Measurements from ENCODE around the gene ZNF14. TPM values are rescaled to one million over a fixed set of nuclear protein-coding genes. Genes with fewer than 3 reads are reported as not detected.

ZNF14 gene
- total RNA-seq, 1 donor from 2014 or later = 10.9 TPM

DNA sequence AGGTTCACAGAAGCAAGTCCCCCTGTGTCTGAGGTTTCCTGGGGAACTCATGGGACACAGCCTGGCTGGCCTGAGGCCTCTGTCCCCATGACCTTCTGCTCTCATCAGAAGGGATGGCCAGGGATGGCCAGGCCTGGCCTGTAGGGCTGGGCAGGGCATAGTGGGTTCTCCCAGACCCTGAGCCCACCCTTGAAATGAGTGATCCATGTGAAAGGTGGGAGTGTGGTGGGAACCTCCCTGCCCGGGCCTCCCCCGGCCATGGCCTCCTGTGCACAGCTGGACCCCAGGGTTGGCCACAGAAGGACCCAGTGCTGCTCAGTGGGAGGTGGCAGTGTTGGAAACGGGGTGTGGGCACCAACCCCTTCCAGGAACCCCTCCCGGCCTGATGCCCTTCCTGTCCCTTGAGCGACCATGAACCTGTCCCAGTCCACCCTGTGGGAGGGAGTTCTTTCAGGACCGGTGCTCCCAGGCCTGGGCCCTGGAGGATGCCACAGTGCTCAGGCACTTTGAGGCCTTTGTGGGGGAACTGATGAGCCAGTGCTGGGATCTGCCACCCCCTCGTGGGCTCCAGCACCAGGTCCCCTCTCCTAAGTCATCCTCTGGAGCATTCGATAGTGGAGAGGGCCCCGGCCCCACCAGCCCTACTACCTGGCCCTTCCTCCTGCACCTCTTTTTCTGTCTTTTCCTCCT lies 15.5 kb upstream of the ZNF14 start:
- H3K27me3 Mint-ChIP-seq (ENCODE audit: unreplicated experiment) = peaks cover 7% of the 10 kb centered on the region
- TF ChIP-seq, protein P1, sequence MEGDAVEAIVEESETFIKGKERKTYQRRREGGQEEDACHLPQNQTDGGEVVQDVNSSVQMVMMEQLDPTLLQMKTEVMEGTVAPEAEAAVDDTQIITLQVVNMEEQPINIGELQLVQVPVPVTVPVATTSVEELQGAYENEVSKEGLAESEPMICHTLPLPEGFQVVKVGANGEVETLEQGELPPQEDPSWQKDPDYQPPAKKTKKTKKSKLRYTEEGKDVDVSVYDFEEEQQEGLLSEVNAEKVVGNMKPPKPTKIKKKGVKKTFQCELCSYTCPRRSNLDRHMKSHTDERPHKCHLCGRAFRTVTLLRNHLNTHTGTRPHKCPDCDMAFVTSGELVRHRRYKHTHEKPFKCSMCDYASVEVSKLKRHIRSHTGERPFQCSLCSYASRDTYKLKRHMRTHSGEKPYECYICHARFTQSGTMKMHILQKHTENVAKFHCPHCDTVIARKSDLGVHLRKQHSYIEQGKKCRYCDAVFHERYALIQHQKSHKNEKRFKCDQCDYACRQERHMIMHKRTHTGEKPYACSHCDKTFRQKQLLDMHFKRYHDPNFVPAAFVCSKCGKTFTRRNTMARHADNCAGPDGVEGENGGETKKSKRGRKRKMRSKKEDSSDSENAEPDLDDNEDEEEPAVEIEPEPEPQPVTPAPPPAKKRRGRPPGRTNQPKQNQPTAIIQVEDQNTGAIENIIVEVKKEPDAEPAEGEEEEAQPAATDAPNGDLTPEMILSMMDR (IDR thresholded peaks at IDR 0.05; ENCODE audit: partially characterized antibody, unreplicated experiment) = no peak
- H3K4me1 Mint-ChIP-seq (ENCODE audit: low read depth, unreplicated experiment) = no peaks in the 10 kb centered on the region
- no peak overlapping the region for H3K4me3 Mint-ChIP-seq (ENCODE audit: unreplicated experiment)
- no peak for DNase-seq
- H3K27ac Mint-ChIP-seq (ENCODE audit: unreplicated experiment) = no peak overlapping the region
- peaks cover 11% of the 10 kb centered on the region for H3K9me3 Mint-ChIP-seq (ENCODE audit: unreplicated experiment)
- peaks cover 5% of the 10 kb centered on the region for H3K36me3 Mint-ChIP-seq (ENCODE audit: unreplicated experiment)

DNA sequence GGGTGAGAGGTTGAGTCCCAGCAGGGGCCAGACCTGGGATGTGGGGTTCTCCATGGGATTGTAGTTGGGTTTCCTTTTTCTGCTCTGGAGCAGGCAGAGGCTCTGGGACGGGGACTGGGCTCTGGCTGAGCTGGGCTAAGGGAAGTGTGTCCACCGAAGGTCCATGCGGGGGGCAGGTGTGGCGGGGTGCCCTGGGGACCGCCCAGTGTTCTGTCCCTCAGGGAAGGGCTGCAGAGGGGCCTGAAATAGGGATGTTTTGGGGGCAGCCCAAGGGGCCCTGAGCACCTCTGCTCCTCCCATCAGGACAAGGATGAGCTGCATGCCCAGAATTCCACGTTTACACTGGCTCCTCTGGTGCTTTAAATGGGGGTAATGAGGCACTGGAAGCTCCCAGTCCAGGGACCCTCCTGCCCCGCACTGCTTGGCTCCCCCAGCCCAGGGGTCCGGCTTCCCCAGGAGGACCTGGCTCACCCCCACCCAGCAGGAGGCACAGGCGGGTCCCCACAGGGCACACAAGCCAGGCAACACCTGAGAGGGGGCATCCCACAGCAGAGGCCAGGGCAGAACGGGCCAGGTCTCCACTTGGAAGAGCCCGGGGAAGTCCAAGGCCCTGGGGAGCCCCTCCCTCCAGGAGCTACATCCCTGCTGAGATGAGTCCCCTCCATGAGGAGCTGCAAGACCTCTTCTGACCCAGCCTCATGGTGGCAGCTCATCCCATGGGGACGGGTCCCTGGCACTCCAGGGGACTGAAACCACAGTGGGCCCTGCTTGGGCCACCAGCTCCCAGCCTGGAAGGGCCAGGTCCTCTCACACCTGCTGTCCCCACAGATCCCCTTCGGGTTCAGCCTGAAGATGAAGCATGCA lies 14.7 kb upstream of the ZNF14 start:
- H3K9me3 Mint-ChIP-seq (ENCODE audit: unreplicated experiment) = peaks cover 11% of the 10 kb centered on the region
- peaks cover 5% of the 10 kb centered on the region for H3K36me3 Mint-ChIP-seq (ENCODE audit: unreplicated experiment)
- no peaks in the 10 kb centered on the region for H3K4me1 Mint-ChIP-seq (ENCODE audit: low read depth, unreplicated experiment)
- TF ChIP-seq, protein P1 (IDR thresholded peaks at IDR 0.05; ENCODE audit: partially characterized antibody, unreplicated experiment) = no peak
- no peak overlapping the region for H3K4me3 Mint-ChIP-seq (ENCODE audit: unreplicated experiment)
- DNase-seq = no peak
- H3K27ac Mint-ChIP-seq (ENCODE audit: unreplicated experiment) = no peak overlapping the region
- H3K27me3 Mint-ChIP-seq (ENCODE audit: unreplicated experiment) = peaks cover 4% of the 10 kb centered on the region

DNA sequence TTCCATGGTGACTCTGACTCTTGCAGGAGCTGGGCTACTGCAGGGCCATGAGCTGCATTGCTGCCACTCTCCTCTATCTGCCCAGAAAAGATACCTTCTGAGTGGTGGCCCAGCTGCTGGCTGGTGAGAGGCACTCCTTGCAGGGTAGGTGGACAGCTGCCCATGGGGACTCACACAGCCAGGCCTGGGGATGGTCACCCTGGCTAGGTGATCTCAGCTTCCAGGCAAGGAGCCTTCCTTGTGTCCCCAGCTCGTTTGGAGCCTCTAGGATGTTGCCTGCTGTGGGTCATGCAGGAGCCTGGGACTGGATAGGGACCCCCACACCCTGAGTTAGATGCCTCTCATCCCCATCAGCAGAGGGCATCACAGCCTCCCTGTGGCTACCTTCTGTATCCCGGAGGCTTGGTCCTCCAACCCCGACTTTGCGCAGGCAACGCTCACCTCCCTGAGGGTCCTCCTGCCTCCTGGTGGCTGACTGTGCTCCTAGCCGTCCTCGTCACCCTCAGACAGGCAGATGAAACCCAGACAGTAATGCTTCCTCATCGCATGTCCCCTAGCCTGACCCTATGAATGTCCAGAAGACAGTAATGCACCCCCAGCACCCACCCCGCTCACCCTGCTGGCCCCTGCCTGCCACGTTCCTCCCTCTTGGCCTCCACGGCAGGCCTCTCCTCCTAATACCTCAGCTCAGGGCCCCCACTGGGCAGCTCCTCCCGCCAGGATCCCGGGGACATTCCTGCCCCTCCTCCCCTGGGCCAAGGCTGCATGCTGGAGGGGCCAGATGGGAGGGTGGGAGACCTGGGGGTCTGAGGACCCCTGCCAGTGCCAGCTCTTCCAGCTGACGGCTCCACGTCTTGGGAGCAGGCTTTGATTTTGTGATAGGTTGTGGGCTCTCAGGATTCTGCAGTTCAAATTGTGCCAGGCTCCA lies 13.6 kb upstream of the ZNF14 start:
- H3K27me3 Mint-ChIP-seq (ENCODE audit: unreplicated experiment) = no peaks in the 10 kb centered on the region
- H3K36me3 Mint-ChIP-seq (ENCODE audit: unreplicated experiment) = peaks cover 5% of the 10 kb centered on the region
- H3K4me1 Mint-ChIP-seq (ENCODE audit: low read depth, unreplicated experiment) = no peaks in the 10 kb centered on the region
- H3K4me3 Mint-ChIP-seq (ENCODE audit: unreplicated experiment) = no peak overlapping the region
- DNase-seq = no peak
- H3K9me3 Mint-ChIP-seq (ENCODE audit: unreplicated experiment) = peaks cover 13% of the 10 kb centered on the region
- TF ChIP-seq, protein P1 (IDR thresholded peaks at IDR 0.05; ENCODE audit: partially characterized antibody, unreplicated experiment) = no peak
- H3K27ac Mint-ChIP-seq (ENCODE audit: unreplicated experiment) = no peak overlapping the region

DNA sequence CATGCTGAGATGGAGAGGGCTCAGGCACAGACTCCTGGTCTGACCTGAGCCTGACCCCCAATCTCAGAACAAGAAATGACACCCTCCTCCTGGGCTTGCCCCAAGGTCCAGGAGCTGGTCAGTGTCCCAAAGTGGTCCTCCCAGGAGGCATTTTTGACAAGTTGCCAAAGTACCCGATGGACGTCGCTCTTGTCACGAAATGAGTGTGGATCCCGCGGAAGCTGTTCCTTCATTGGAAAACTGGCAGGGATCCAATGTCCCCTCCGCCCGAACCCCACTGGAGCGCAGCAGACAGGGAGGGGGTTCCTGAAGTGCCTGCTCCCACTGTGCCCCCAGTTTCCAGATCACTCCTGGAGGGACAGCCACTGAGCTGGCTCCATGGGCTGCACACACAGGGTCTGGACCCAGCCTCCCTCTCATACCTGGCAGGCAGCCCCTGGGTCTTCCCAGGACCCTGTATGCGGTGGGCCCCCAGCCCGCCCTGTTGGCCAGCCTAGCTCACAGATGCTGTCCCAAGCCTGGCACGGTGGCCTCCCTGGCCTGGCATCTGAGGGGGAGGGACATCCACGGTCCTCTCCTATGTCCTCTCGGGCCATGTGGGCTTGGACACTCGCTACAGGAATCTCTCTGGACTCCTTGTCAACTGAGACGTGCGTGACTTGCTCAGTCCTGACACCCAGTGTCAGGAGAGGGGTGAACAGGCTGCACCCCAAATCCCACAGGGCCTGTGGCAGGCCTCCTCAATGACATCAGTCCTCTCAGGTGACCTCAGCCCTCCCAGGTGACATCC lies 12.8 kb upstream of the ZNF14 start:
- Mint-ChIP-seq H3K27ac (ENCODE audit: unreplicated experiment) (no peak overlapping the region), H3K9me3 (ENCODE audit: unreplicated experiment) (peaks cover 13% of the 10 kb centered on the region), H3K36me3 (ENCODE audit: unreplicated experiment) (peaks cover 9% of the 10 kb centered on the region), H3K4me3 (ENCODE audit: unreplicated experiment) (no peak overlapping the region), H3K27me3 (ENCODE audit: unreplicated experiment) (no peaks in the 10 kb centered on the region), H3K4me1 (ENCODE audit: low read depth, unreplicated experiment) (no peaks in the 10 kb centered on the region)
- DNase-seq = no peak
- TF ChIP-seq, protein P1 (IDR thresholded peaks at IDR 0.05; ENCODE audit: partially characterized antibody, unreplicated experiment) = no peak

All from glutamatergic neuron (in vitro differentiated cells).